ENCODE measurements around the gene FUT8.

The FUT8 gene

GRCh38 chr14:65387628-65388027 is 24.9 kb upstream of the FUT8 start:
- Histone ChIP-seq H3K27ac (ENCODE audit: low read depth, low read length) (no peak overlapping the region), H3K4me1 (ENCODE audit: control insufficient read depth in 1 of 2, insufficient read depth in 2 of 2, low read length in 2 of 2) (no peaks in the 10 kb centered on the region), H3K9me3 (ENCODE audit: control insufficient read depth in 1 of 2, low read length in 2 of 2) (no peaks in the 10 kb centered on the region), H3K27me3 (ENCODE audit: control insufficient read depth in 1 of 2, insufficient read depth in 2 of 2, low read length in 2 of 2) (no peaks in the 10 kb centered on the region), H3K4me3 (ENCODE audit: low read depth in 1 of 2, low read length in 2 of 2) (no peak overlapping the region), H3K9ac (ENCODE audit: low read depth in 1 of 2, low read length in 2 of 2) (no peak overlapping the region), H3K36me3 (ENCODE audit: control insufficient read depth in 1 of 2, insufficient read depth in 2 of 2, low read length in 2 of 2) (no peaks in the 10 kb centered on the region)

DNA sequence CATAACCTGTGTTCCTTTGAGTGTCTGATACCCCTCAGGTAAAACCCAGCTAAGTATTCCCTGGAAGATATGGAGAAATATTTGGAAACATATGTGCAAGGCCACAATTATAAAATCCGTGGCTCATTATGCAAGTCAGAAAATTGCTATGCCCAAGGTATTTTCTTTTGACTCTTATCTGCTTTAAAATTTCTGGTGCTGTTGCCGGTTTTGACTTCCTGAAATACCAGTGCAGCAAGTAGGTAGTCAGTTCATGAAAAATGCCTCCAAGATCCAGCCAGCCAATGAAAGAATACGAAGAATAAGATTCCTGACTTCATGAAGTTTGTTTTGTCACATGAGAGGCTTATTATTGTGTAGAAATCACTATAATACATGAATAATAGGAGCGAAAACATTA is 20.2 kb upstream of the FUT8 start:
- Histone ChIP-seq H3K4me1 (ENCODE audit: control insufficient read depth in 1 of 2, insufficient read depth in 2 of 2, low read length in 2 of 2) (no peaks in the 10 kb centered on the region), H3K36me3 (ENCODE audit: control insufficient read depth in 1 of 2, insufficient read depth in 2 of 2, low read length in 2 of 2) (no peaks in the 10 kb centered on the region), H3K27ac (ENCODE audit: low read depth, low read length) (no peak overlapping the region), H3K4me3 (ENCODE audit: low read depth in 1 of 2, low read length in 2 of 2) (no peak overlapping the region), H3K9ac (ENCODE audit: low read depth in 1 of 2, low read length in 2 of 2) (no peak overlapping the region), H3K27me3 (ENCODE audit: control insufficient read depth in 1 of 2, insufficient read depth in 2 of 2, low read length in 2 of 2) (no peaks in the 10 kb centered on the region), H3K9me3 (ENCODE audit: control insufficient read depth in 1 of 2, low read length in 2 of 2) (peaks cover 14 to 15% of the 10 kb centered on the region in 2 donors)

GRCh38 chr14:65396082-65396910 is 16.2 kb upstream of the FUT8 start:
- no peaks in the 10 kb centered on the region for H3K36me3 ChIP-seq (ENCODE audit: control insufficient read depth in 1 of 2, insufficient read depth in 2 of 2, low read length in 2 of 2)
- no peak overlapping the region for H3K27ac ChIP-seq (ENCODE audit: low read depth, low read length)
- no peak overlapping the region for H3K4me3 ChIP-seq (ENCODE audit: low read depth in 1 of 2, low read length in 2 of 2)
- no peak overlapping the region for H3K9ac ChIP-seq (ENCODE audit: low read depth in 1 of 2, low read length in 2 of 2)
- no peaks in the 10 kb centered on the region for H3K27me3 ChIP-seq (ENCODE audit: control insufficient read depth in 1 of 2, insufficient read depth in 2 of 2, low read length in 2 of 2)
- peaks cover 14 to 15% of the 10 kb centered on the region in 2 donors for H3K9me3 ChIP-seq (ENCODE audit: control insufficient read depth in 1 of 2, low read length in 2 of 2)
- H3K4me1 ChIP-seq (ENCODE audit: control insufficient read depth in 1 of 2, insufficient read depth in 2 of 2, low read length in 2 of 2): no peaks in the 10 kb centered on the region

GRCh38 chr14:65403231-65403630 is 9.3 kb upstream of the FUT8 start:
- no peaks in the 10 kb centered on the region for H3K27me3 ChIP-seq (ENCODE audit: control insufficient read depth in 1 of 2, insufficient read depth in 2 of 2, low read length in 2 of 2)
- no peaks in the 10 kb centered on the region for H3K9me3 ChIP-seq (ENCODE audit: control insufficient read depth in 1 of 2, low read length in 2 of 2)
- no peak overlapping the region for H3K27ac ChIP-seq (ENCODE audit: low read depth, low read length)
- no peak overlapping the region for H3K9ac ChIP-seq (ENCODE audit: low read depth in 1 of 2, low read length in 2 of 2)
- peaks cover 0 to 10% of the 10 kb centered on the region in 2 donors for H3K4me1 ChIP-seq (ENCODE audit: control insufficient read depth in 1 of 2, insufficient read depth in 2 of 2, low read length in 2 of 2)
- H3K4me3 ChIP-seq (ENCODE audit: low read depth in 1 of 2, low read length in 2 of 2): no peak overlapping the region
- no peaks in the 10 kb centered on the region for H3K36me3 ChIP-seq (ENCODE audit: control insufficient read depth in 1 of 2, insufficient read depth in 2 of 2, low read length in 2 of 2)

DNA sequence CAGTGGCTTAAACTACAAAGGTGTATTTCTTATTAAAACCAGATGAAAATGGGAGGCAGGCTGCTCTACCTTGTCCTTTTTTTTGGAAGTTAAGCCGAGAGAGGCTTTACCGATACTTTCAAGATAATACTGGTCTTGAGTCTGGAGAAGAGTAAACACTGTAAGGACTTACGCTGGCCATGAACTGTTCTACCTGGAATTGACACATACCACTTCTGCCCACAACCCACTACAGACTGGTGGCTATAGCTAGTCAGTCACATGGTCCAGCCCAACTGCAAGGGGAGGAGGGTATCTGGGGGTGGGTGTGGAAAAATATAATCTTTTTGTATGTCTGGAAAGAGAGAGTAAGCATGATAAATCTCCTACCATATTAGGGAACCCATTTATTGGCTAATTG is 4.4 kb upstream of the FUT8 start:
- Histone ChIP-seq H3K9ac (ENCODE audit: low read depth in 1 of 2, low read length in 2 of 2) (no peak overlapping the region), H3K27me3 (ENCODE audit: control insufficient read depth in 1 of 2, insufficient read depth in 2 of 2, low read length in 2 of 2) (no peaks in the 10 kb centered on the region), H3K36me3 (ENCODE audit: control insufficient read depth in 1 of 2, insufficient read depth in 2 of 2, low read length in 2 of 2) (no peaks in the 10 kb centered on the region), H3K4me3 (ENCODE audit: low read depth in 1 of 2, low read length in 2 of 2) (no peak overlapping the region), H3K9me3 (ENCODE audit: control insufficient read depth in 1 of 2, low read length in 2 of 2) (no peaks in the 10 kb centered on the region), H3K27ac (ENCODE audit: low read depth, low read length) (no peak overlapping the region), H3K4me1 (ENCODE audit: control insufficient read depth in 1 of 2, insufficient read depth in 2 of 2, low read length in 2 of 2) (peaks cover 9 to 17% of the 10 kb centered on the region in 2 donors)

- H3K27ac ChIP-seq (ENCODE audit: low read depth, low read length): no peak overlapping the region
- H3K4me3 ChIP-seq (ENCODE audit: low read depth in 1 of 2, low read length in 2 of 2): peak overlapping the region in 1 of 2 donors; percentile 96
Observed at GRCh38 chr14:65410640-65411039, 1.9 kb upstream of the FUT8 start.

DNA sequence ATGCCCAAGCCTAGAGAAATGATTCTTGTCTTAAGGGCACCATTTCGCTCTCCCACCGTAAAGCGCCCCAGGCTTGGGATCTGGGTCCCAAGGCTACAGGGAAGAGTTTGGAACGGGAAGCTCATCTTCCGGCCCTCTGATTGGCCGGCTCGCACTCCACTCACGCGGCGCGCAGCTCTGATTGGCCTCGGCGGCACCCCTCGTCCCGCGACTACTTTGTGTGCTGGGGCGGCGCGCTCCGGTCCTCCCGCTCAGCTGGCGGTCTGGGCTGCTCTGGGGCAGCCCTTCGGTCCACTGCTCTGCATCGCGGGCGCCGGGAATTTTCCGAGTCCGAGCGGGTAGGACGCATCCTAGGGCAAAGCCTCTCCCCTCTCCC is 886 bp upstream of the FUT8 start:
- Histone ChIP-seq H3K4me1 (ENCODE audit: control insufficient read depth in 1 of 2, insufficient read depth in 2 of 2, low read length in 2 of 2) (peaks cover 14 to 20% of the 10 kb centered on the region in 2 donors), H3K9me3 (ENCODE audit: control insufficient read depth in 1 of 2, low read length in 2 of 2) (no peaks in the 10 kb centered on the region), H3K27me3 (ENCODE audit: control insufficient read depth in 1 of 2, insufficient read depth in 2 of 2, low read length in 2 of 2) (no peaks in the 10 kb centered on the region), H3K27ac (ENCODE audit: low read depth, low read length) (peak overlapping the region; percentile 93), H3K9ac (ENCODE audit: low read depth in 1 of 2, low read length in 2 of 2) (peak overlapping the region; percentile 92 to 97), H3K36me3 (ENCODE audit: control insufficient read depth in 1 of 2, insufficient read depth in 2 of 2, low read length in 2 of 2) (no peaks in the 10 kb centered on the region), H3K4me3 (ENCODE audit: low read depth in 1 of 2, low read length in 2 of 2) (peak overlapping the region; percentile 85 to 96)

More at GRCh38 chr14:65410640-65411039, 1.9 kb upstream of the FUT8 start:
- H3K4me1 ChIP-seq (ENCODE audit: control insufficient read depth in 1 of 2, insufficient read depth in 2 of 2, low read length in 2 of 2): peaks cover 12 to 20% of the 10 kb centered on the region in 2 donors
- peak overlapping the region in 1 of 2 donors; percentile 92 for H3K9ac ChIP-seq (ENCODE audit: low read depth in 1 of 2, low read length in 2 of 2)
- H3K36me3 ChIP-seq (ENCODE audit: control insufficient read depth in 1 of 2, insufficient read depth in 2 of 2, low read length in 2 of 2): no peaks in the 10 kb centered on the region
- H3K9me3 ChIP-seq (ENCODE audit: control insufficient read depth in 1 of 2, low read length in 2 of 2): no peaks in the 10 kb centered on the region
- H3K27me3 ChIP-seq (ENCODE audit: control insufficient read depth in 1 of 2, insufficient read depth in 2 of 2, low read length in 2 of 2): no peaks in the 10 kb centered on the region

DNA sequence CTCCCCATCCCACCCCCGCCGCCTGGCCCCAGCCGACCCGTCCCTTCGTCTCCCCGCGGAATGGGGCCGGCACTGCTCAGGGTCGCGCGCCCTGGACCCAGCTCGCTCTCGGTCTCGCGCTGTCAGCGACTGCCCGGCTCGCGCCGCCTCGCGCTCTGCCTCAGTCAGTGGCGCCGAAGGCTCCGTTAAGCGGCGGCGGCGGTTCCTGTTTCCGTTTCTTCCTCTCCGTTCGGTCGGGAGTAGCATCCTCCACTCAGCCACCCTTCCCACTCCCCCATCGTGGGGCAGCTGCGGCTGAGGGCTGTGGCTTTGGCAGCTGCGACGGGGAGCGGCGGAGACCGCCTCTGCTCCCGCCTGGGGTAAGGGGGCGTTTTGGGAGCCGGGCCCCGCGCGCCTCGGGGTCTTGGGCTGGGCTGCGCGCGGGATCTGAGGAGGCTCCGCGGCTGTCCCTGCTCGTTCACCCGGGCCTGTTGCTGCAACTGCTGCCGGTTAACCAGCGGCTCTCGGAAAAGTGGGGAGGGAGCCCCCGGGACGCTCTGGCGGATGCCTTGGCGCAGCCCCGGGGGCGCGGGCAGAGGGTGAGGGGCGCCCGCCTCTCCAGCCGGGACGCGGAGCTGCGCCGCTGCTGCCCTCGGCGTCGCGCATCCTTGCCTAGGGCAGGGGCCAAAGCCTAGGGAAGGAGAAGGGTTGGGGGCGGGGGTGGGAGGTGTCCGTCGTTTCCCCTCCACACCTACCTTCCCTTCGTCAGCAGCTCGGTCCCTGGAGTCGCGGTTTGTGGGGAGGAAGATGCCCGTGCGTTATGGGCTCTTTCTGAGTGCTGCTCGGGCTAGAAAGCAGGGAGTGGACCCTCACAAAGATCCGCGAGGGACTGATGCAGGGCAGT is 567 bp downstream of the FUT8 start:
- Histone ChIP-seq H3K36me3 (ENCODE audit: control insufficient read depth in 1 of 2, insufficient read depth in 2 of 2, low read length in 2 of 2) (no peaks in the 10 kb centered on the region), H3K9me3 (ENCODE audit: control insufficient read depth in 1 of 2, low read length in 2 of 2) (no peaks in the 10 kb centered on the region), H3K27me3 (ENCODE audit: control insufficient read depth in 1 of 2, insufficient read depth in 2 of 2, low read length in 2 of 2) (no peaks in the 10 kb centered on the region), H3K9ac (ENCODE audit: low read depth in 1 of 2, low read length in 2 of 2) (peak overlapping the region; percentile 58 to 67), H3K4me1 (ENCODE audit: control insufficient read depth in 1 of 2, insufficient read depth in 2 of 2, low read length in 2 of 2) (peaks cover 14 to 20% of the 10 kb centered on the region in 2 donors), H3K27ac (ENCODE audit: low read depth, low read length) (peak overlapping the region; percentile 63), H3K4me3 (ENCODE audit: low read depth in 1 of 2, low read length in 2 of 2) (peak overlapping the region; percentile 85 to 96)

DNA sequence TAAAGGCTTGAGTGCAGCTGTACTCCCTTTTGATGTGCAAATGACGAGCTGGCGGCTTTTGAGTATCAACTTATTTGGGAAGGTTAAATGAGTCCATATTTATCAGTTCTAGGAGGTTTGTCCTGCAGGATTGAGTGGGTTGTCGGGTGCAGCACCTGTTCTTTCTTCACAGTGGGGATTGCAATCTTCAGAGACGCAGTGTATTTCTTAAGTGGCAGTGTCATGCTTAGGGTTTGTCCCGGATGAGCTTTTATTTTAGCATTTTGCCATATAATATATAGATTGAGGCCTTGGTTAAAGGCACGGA is 1.2 kb downstream of the FUT8 start:
- Histone ChIP-seq H3K4me3 (ENCODE audit: low read depth in 1 of 2, low read length in 2 of 2) (peak overlapping the region; percentile 85 to 96), H3K9me3 (ENCODE audit: control insufficient read depth in 1 of 2, low read length in 2 of 2) (no peaks in the 10 kb centered on the region), H3K9ac (ENCODE audit: low read depth in 1 of 2, low read length in 2 of 2) (peak overlapping the region; percentile 58 to 67), H3K27me3 (ENCODE audit: control insufficient read depth in 1 of 2, insufficient read depth in 2 of 2, low read length in 2 of 2) (no peaks in the 10 kb centered on the region), H3K27ac (ENCODE audit: low read depth, low read length) (peak overlapping the region; percentile 63), H3K4me1 (ENCODE audit: control insufficient read depth in 1 of 2, insufficient read depth in 2 of 2, low read length in 2 of 2) (peaks cover 14 to 20% of the 10 kb centered on the region in 2 donors), H3K36me3 (ENCODE audit: control insufficient read depth in 1 of 2, insufficient read depth in 2 of 2, low read length in 2 of 2) (no peaks in the 10 kb centered on the region)

- H3K9me3 ChIP-seq (ENCODE audit: control insufficient read depth in 1 of 2, low read length in 2 of 2): no peaks in the 10 kb centered on the region
- H3K36me3 ChIP-seq (ENCODE audit: control insufficient read depth in 1 of 2, insufficient read depth in 2 of 2, low read length in 2 of 2): no peaks in the 10 kb centered on the region
- H3K4me1 ChIP-seq (ENCODE audit: control insufficient read depth in 1 of 2, insufficient read depth in 2 of 2, low read length in 2 of 2): peaks cover 15% of the 10 kb centered on the region in 2 donors
- H3K27ac ChIP-seq (ENCODE audit: low read depth, low read length): no peak overlapping the region
- peak overlapping the region; percentile 20 to 28 for H3K9ac ChIP-seq (ENCODE audit: low read depth in 1 of 2, low read length in 2 of 2)
- peak overlapping the region in 1 of 2 donors; percentile 96 for H3K4me3 ChIP-seq (ENCODE audit: low read depth in 1 of 2, low read length in 2 of 2)
- no peaks in the 10 kb centered on the region for H3K27me3 ChIP-seq (ENCODE audit: control insufficient read depth in 1 of 2, insufficient read depth in 2 of 2, low read length in 2 of 2)
Observed at GRCh38 chr14:65414961-65415589, 2.5 kb downstream of the FUT8 start.

Data from duodenal mucosa (tissue), 2 donors.